H1 (cell line): ENCODE measurements around the gene NR2C2AP. TPM values are rescaled to one million over a fixed set of nuclear protein-coding genes. Genes with fewer than 3 reads are reported as not detected.

Source experiments
- BACH1 ChIP-seq: IDR thresholded peaks from 2 replicates; pipeline ENCODE4 v1.6.1; 2012; ENCODE audit warnings: low read length, improper control_type of control experiment
- CEBPB ChIP-seq: IDR thresholded peaks from 2 replicates; pipeline ENCODE4 v1.6.1; 2012; ENCODE audit warnings: low read depth, low read length
- NANOG ChIP-seq: IDR thresholded peaks from 2 replicates; pipeline ENCODE4 v1.6.1; 2011; ENCODE audit warnings: low read length, low read depth, mild to moderate bottlenecking, inconsistent platforms; ENCODE audit not compliant: insufficient read depth, poor library complexity, severe bottlenecking
- NRF1 ChIP-seq: IDR thresholded peaks from 2 replicates; pipeline ENCODE4 v1.6.1; 2011; ENCODE audit warnings: mild to moderate bottlenecking, low read depth, low read length, improper control_type of control experiment
- POLR2AphosphoS5 ChIP-seq: IDR thresholded peaks from 2 replicates; pipeline ENCODE4 v1.6.1; 2011; ENCODE audit warnings: low read depth, low read length
- SAP30 ChIP-seq: fragments of 300-600 bp; sonication (generic); IDR thresholded peaks from 2 replicates; pipeline ENCODE4 v1.7.1; 2012; ENCODE audit warnings: low read length, moderate library complexity, mild to moderate bottlenecking, inconsistent platforms; ENCODE audit not compliant: insufficient read depth, insufficient replicate concordance
- SIRT6 ChIP-seq: IDR thresholded peaks from one replicate; pipeline ENCODE4 v1.7.1; 2012; ENCODE audit warnings: low read length, inconsistent platforms
- TAF1 ChIP-seq: IDR thresholded peaks from 2 replicates; pipeline ENCODE4 v1.6.1; 2011; ENCODE audit warnings: mild to moderate bottlenecking, low read depth, low read length
- polyA plus RNA-seq, 7 experiments: library from polyadenylated mRNA; depleted of rRNA in 3 of 7; stranded (reverse) in 5 of 7; unstranded in 2 of 7; fragments of >200 nt in 5 of 7; fragments of 200-250 nt in 2 of 7; gene quantifications; 1 replicate in 5 of 7; 2 replicates in 1 of 7; 4 replicates in 1 of 7; pipeline versions ENCODE4 v1.2.1 to v1.2.3, GENCODE V29; 2011 to 2013; ENCODE audit warnings: missing spikeins in 2 of 7, mixed read lengths in 2 of 7
- total RNA-seq: library from RNA; stranded (reverse); fragmentation: NEBNext Ultra II Directional; extraction: Animal tissue kit (Norgen Biotek cat#: 25700); gene quantifications from 2 replicates; pipeline ENCODE4 v1.2.1, GENCODE V29; 2021
- TF ChIP-seq, protein P1 (sequence below): fragments of 300-600 bp; sonication (generic); IDR thresholded peaks from 2 replicates; pipeline ENCODE4 v1.7.1; 2012; ENCODE audit warnings: low read length, moderate library complexity, mild to moderate bottlenecking, inconsistent platforms; ENCODE audit not compliant: insufficient replicate concordance
- TF ChIP-seq, protein P2 (sequence below): IDR thresholded peaks from 2 replicates; pipeline ENCODE4 v1.6.1; 2012; ENCODE audit warnings: inconsistent platforms

The NR2C2AP gene
- total and polyA plus RNA-seq, 2 of the 8 experiments (the other 6 are each of a cell fraction or from before 2014, with no cell fraction given) = 16.4 to 20.5 TPM

- TF ChIP-seq, protein P1, sequence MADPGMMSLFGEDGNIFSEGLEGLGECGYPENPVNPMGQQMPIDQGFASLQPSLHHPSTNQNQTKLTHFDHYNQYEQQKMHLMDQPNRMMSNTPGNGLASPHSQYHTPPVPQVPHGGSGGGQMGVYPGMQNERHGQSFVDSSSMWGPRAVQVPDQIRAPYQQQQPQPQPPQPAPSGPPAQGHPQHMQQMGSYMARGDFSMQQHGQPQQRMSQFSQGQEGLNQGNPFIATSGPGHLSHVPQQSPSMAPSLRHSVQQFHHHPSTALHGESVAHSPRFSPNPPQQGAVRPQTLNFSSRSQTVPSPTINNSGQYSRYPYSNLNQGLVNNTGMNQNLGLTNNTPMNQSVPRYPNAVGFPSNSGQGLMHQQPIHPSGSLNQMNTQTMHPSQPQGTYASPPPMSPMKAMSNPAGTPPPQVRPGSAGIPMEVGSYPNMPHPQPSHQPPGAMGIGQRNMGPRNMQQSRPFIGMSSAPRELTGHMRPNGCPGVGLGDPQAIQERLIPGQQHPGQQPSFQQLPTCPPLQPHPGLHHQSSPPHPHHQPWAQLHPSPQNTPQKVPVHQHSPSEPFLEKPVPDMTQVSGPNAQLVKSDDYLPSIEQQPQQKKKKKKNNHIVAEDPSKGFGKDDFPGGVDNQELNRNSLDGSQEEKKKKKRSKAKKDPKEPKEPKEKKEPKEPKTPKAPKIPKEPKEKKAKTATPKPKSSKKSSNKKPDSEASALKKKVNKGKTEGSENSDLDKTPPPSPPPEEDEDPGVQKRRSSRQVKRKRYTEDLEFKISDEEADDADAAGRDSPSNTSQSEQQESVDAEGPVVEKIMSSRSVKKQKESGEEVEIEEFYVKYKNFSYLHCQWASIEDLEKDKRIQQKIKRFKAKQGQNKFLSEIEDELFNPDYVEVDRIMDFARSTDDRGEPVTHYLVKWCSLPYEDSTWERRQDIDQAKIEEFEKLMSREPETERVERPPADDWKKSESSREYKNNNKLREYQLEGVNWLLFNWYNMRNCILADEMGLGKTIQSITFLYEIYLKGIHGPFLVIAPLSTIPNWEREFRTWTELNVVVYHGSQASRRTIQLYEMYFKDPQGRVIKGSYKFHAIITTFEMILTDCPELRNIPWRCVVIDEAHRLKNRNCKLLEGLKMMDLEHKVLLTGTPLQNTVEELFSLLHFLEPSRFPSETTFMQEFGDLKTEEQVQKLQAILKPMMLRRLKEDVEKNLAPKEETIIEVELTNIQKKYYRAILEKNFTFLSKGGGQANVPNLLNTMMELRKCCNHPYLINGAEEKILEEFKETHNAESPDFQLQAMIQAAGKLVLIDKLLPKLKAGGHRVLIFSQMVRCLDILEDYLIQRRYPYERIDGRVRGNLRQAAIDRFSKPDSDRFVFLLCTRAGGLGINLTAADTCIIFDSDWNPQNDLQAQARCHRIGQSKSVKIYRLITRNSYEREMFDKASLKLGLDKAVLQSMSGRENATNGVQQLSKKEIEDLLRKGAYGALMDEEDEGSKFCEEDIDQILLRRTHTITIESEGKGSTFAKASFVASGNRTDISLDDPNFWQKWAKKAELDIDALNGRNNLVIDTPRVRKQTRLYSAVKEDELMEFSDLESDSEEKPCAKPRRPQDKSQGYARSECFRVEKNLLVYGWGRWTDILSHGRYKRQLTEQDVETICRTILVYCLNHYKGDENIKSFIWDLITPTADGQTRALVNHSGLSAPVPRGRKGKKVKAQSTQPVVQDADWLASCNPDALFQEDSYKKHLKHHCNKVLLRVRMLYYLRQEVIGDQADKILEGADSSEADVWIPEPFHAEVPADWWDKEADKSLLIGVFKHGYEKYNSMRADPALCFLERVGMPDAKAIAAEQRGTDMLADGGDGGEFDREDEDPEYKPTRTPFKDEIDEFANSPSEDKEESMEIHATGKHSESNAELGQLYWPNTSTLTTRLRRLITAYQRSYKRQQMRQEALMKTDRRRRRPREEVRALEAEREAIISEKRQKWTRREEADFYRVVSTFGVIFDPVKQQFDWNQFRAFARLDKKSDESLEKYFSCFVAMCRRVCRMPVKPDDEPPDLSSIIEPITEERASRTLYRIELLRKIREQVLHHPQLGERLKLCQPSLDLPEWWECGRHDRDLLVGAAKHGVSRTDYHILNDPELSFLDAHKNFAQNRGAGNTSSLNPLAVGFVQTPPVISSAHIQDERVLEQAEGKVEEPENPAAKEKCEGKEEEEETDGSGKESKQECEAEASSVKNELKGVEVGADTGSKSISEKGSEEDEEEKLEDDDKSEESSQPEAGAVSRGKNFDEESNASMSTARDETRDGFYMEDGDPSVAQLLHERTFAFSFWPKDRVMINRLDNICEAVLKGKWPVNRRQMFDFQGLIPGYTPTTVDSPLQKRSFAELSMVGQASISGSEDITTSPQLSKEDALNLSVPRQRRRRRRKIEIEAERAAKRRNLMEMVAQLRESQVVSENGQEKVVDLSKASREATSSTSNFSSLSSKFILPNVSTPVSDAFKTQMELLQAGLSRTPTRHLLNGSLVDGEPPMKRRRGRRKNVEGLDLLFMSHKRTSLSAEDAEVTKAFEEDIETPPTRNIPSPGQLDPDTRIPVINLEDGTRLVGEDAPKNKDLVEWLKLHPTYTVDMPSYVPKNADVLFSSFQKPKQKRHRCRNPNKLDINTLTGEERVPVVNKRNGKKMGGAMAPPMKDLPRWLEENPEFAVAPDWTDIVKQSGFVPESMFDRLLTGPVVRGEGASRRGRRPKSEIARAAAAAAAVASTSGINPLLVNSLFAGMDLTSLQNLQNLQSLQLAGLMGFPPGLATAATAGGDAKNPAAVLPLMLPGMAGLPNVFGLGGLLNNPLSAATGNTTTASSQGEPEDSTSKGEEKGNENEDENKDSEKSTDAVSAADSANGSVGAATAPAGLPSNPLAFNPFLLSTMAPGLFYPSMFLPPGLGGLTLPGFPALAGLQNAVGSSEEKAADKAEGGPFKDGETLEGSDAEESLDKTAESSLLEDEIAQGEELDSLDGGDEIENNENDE = no peak
- TF ChIP-seq SIRT6 = no peak
- TF ChIP-seq, protein P2, sequence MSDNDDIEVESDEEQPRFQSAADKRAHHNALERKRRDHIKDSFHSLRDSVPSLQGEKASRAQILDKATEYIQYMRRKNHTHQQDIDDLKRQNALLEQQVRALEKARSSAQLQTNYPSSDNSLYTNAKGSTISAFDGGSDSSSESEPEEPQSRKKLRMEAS = no peak
- no peak for TF ChIP-seq BACH1
- no peak for TF ChIP-seq TAF1
- no peak for TF ChIP-seq SAP30
- TF ChIP-seq CEBPB = no peak
- TF ChIP-seq NRF1 = no peak
- TF ChIP-seq POLR2AphosphoS5 = no peak
- no peak for TF ChIP-seq NANOG
These were observed 27.8 kb upstream of the NR2C2AP start (continued) for GRCh38 chr19:19230999-19231398.
